Measurements from ENCODE around the gene HPN.
"Not testable (repeated sequence)": the region's sequence is repeated elsewhere in the genome, so short reads cannot be mapped to it uniquely, and the experiment has no call there.

DNA sequence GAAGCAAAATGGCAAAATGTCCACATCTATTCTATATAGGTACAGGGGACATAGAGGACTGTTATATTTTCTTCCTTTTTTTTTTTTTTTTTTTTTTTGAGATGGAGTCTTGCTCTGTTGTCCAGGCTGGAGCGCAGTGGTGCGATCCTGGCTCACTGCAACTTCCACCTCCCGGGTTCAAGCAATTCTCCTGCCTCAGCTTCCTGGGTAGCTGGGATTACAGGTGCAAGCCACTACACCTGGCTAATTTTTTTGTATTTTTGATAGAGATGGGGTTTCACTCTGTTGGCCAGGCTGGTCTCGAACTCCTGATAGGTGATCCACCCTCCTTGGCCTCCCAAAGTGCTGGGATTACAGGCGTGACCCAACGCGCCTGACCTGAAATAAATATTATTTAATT is 43.3 kb upstream of the HPN start:
- TF ChIP-seq, protein P1, sequence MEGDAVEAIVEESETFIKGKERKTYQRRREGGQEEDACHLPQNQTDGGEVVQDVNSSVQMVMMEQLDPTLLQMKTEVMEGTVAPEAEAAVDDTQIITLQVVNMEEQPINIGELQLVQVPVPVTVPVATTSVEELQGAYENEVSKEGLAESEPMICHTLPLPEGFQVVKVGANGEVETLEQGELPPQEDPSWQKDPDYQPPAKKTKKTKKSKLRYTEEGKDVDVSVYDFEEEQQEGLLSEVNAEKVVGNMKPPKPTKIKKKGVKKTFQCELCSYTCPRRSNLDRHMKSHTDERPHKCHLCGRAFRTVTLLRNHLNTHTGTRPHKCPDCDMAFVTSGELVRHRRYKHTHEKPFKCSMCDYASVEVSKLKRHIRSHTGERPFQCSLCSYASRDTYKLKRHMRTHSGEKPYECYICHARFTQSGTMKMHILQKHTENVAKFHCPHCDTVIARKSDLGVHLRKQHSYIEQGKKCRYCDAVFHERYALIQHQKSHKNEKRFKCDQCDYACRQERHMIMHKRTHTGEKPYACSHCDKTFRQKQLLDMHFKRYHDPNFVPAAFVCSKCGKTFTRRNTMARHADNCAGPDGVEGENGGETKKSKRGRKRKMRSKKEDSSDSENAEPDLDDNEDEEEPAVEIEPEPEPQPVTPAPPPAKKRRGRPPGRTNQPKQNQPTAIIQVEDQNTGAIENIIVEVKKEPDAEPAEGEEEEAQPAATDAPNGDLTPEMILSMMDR (IDR thresholded peaks at IDR 0.05): not testable (repeated sequence)
- TF ChIP-seq POLR2A (IDR thresholded peaks at IDR 0.05): not testable (repeated sequence)

Measured in uterus (tissue), 2 donors.